Measurements from ENCODE around the gene PLCZ1. TPM values are rescaled to one million over a fixed set of nuclear protein-coding genes. Genes with fewer than 3 reads are reported as not detected.

Gene PLCZ1
- total and polyA plus RNA-seq, 2 experiments from 2014 or later: not detected

DNA sequence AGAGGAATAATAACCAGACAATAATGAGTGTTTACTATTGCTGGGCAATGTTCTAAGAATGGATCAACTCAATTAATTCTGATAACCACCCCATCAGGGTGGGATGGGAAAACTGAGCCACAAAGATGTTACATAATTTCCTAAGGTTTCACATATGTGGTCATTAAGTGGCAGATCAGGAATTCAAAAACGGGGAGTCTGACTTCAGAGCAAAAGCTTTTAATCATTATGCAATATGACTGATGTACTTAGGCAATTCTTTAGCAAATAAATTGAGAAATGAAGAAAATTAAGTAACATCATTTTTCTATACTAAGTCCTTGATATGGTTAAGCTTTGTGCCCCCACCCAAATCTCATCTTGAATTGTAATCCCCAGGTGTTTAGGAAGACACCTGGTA, 53.4 kb downstream of the PLCZ1 start (continued):
- TF ChIP-seq, protein P1, sequence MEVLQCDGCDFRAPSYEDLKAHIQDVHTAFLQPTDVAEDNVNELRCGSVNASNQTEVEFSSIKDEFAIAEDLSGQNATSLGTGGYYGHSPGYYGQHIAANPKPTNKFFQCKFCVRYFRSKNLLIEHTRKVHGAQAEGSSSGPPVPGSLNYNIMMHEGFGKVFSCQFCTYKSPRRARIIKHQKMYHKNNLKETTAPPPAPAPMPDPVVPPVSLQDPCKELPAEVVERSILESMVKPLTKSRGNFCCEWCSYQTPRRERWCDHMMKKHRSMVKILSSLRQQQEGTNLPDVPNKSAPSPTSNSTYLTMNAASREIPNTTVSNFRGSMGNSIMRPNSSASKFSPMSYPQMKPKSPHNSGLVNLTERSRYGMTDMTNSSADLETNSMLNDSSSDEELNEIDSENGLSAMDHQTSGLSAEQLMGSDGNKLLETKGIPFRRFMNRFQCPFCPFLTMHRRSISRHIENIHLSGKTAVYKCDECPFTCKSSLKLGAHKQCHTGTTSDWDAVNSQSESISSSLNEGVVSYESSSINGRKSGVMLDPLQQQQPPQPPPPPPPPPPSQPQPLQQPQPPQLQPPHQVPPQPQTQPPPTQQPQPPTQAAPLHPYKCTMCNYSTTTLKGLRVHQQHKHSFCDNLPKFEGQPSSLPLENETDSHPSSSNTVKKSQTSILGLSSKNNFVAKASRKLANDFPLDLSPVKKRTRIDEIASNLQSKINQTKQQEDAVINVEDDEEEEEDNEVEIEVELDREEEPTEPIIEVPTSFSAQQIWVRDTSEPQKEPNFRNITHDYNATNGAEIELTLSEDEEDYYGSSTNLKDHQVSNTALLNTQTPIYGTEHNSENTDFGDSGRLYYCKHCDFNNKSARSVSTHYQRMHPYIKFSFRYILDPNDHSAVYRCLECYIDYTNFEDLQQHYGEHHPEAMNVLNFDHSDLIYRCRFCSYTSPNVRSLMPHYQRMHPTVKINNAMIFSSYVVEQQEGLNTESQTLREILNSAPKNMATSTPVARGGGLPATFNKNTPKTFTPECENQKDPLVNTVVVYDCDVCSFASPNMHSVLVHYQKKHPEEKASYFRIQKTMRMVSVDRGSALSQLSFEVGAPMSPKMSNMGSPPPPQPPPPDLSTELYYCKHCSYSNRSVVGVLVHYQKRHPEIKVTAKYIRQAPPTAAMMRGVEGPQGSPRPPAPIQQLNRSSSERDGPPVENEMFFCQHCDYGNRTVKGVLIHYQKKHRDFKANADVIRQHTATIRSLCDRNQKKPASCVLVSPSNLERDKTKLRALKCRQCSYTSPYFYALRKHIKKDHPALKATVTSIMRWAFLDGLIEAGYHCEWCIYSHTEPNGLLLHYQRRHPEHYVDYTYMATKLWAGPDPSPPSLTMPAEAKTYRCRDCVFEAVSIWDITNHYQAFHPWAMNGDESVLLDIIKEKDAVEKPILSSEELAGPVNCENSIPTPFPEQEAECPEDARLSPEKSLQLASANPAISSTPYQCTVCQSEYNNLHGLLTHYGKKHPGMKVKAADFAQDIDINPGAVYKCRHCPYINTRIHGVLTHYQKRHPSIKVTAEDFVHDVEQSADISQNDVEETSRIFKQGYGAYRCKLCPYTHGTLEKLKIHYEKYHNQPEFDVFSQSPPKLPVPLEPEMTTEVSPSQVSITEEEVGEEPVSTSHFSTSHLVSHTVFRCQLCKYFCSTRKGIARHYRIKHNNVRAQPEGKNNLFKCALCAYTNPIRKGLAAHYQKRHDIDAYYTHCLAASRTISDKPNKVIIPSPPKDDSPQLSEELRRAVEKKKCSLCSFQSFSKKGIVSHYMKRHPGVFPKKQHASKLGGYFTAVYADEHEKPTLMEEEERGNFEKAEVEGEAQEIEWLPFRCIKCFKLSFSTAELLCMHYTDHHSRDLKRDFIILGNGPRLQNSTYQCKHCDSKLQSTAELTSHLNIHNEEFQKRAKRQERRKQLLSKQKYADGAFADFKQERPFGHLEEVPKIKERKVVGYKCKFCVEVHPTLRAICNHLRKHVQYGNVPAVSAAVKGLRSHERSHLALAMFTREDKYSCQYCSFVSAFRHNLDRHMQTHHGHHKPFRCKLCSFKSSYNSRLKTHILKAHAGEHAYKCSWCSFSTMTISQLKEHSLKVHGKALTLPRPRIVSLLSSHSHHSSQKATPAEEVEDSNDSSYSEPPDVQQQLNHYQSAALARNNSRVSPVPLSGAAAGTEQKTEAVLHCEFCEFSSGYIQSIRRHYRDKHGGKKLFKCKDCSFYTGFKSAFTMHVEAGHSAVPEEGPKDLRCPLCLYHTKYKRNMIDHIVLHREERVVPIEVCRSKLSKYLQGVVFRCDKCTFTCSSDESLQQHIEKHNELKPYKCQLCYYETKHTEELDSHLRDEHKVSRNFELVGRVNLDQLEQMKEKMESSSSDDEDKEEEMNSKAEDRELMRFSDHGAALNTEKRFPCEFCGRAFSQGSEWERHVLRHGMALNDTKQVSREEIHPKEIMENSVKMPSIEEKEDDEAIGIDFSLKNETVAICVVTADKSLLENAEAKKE (CRISPR knock-in tag; IDR thresholded peaks at IDR 0.05): no peak
- no peak for TF ChIP-seq CREB1 (CRISPR knock-in tag; IDR thresholded peaks at IDR 0.05; ENCODE audit: low read depth)
- TF ChIP-seq, protein P2, sequence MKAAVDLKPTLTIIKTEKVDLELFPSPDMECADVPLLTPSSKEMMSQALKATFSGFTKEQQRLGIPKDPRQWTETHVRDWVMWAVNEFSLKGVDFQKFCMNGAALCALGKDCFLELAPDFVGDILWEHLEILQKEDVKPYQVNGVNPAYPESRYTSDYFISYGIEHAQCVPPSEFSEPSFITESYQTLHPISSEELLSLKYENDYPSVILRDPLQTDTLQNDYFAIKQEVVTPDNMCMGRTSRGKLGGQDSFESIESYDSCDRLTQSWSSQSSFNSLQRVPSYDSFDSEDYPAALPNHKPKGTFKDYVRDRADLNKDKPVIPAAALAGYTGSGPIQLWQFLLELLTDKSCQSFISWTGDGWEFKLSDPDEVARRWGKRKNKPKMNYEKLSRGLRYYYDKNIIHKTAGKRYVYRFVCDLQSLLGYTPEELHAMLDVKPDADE (IDR thresholded peaks at IDR 0.05): no peak

DNA sequence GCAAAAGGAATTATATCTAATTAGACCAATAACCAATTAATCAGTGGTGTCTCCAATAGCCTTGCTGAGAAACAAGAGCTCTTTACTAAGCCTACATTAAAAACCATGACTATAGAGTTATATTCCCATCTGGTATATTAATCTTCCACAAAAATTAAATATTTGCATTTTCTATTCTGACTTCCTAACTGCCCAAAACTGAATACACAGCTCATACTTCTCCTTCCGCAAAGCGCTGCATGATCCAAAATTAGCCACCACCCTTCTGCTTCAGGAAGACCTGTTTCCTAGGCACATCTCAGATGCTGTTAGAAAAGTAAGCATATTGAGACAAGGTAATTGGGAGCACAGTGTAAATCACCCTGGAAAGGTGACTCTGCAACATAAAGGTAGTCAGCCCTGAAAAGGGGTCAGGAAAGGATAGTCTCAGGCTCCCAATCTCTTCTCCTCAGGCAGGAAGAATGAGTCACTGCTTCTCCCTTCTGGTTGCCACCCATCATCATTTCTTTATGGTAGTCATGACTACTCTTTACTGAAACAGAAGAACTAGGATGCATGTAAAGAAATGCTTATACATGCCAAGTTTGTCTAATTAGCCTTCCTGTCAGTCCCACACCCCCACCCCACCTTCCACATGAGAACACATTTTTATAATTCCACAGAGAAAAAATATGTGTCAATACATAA, 54.3 kb downstream of the PLCZ1 start:
- no peak for DNase-seq (ENCODE audit: low spot score)
- Mint-ChIP-seq H3K27ac (no peak overlapping the region), H3K4me3 (no peak overlapping the region), H3K4me1 (peaks cover 12% of the 10 kb centered on the region; the same call in 2 of the 3 replicates), H3K9me3 (no peaks in the 10 kb centered on the region), H3K36me3 (ENCODE audit: low read depth) (no peaks in the 10 kb centered on the region), H3K27me3 (ENCODE audit: insufficient read depth, low read depth, poor library complexity) (no peaks in the 10 kb centered on the region)
- Histone ChIP-seq H2AFZ (no peak overlapping the region), H3K27ac (ENCODE audit: low read depth) (no peak overlapping the region), H3K4me1 (ENCODE audit: insufficient read depth) (peaks cover 15% of the 10 kb centered on the region; the same call in 1 of the 2 replicates), H4K20me1 (replicated peaks; ENCODE audit: insufficient read depth) (no peaks in the 10 kb centered on the region), H3K9me2 (ENCODE audit: insufficient read depth) (no peaks in the 10 kb centered on the region), H3K4me2 (no peak overlapping the region), H3K27me3 (ENCODE audit: insufficient read depth) (no peaks in the 10 kb centered on the region), H3F3A (replicated peaks; ENCODE audit: low read depth) (no peaks in the 10 kb centered on the region), H3K79me2 (replicated peaks; ENCODE audit: insufficient read depth) (no peaks in the 10 kb centered on the region), H3K4me3 (no peak overlapping the region), H3K36me3 (ENCODE audit: insufficient read depth) (no peaks in the 10 kb centered on the region)
- ATAC-seq: no peak
- TF ChIP-seq STAT1 (IDR thresholded peaks at IDR 0.05; ENCODE audit: unreplicated experiment) (no peak), ZNF331 (CRISPR knock-in tag; IDR thresholded peaks at IDR 0.05; ENCODE audit: low read depth) (no peak), ZNF114 (CRISPR knock-in tag; IDR thresholded peaks at IDR 0.05) (no peak), JUNB (IDR thresholded peaks at IDR 0.05; ENCODE audit: unreplicated experiment) (no peak), POLR2AphosphoS5 (IDR thresholded peaks at IDR 0.05; ENCODE audit: low read depth) (no peak), NANOG (IDR thresholded peaks at IDR 0.05; ENCODE audit: borderline replicate concordance) (no peak), EZH2phosphoT487 (IDR thresholded peaks at IDR 0.05; ENCODE audit: unreplicated experiment) (no peak), EZH2 (IDR thresholded peaks at IDR 0.05; ENCODE audit: low read depth, unreplicated experiment) (no peak)
- TF ChIP-seq, protein P2 (IDR thresholded peaks at IDR 0.05): no peak
- TF ChIP-seq, protein P3, sequence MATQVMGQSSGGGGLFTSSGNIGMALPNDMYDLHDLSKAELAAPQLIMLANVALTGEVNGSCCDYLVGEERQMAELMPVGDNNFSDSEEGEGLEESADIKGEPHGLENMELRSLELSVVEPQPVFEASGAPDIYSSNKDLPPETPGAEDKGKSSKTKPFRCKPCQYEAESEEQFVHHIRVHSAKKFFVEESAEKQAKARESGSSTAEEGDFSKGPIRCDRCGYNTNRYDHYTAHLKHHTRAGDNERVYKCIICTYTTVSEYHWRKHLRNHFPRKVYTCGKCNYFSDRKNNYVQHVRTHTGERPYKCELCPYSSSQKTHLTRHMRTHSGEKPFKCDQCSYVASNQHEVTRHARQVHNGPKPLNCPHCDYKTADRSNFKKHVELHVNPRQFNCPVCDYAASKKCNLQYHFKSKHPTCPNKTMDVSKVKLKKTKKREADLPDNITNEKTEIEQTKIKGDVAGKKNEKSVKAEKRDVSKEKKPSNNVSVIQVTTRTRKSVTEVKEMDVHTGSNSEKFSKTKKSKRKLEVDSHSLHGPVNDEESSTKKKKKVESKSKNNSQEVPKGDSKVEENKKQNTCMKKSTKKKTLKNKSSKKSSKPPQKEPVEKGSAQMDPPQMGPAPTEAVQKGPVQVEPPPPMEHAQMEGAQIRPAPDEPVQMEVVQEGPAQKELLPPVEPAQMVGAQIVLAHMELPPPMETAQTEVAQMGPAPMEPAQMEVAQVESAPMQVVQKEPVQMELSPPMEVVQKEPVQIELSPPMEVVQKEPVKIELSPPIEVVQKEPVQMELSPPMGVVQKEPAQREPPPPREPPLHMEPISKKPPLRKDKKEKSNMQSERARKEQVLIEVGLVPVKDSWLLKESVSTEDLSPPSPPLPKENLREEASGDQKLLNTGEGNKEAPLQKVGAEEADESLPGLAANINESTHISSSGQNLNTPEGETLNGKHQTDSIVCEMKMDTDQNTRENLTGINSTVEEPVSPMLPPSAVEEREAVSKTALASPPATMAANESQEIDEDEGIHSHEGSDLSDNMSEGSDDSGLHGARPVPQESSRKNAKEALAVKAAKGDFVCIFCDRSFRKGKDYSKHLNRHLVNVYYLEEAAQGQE (IDR thresholded peaks at IDR 0.05; ENCODE audit: unreplicated experiment): no peak

Measured in GM23338 (cell line).